ENCODE measurements around the gene TMEM245. TPM values are rescaled to one million over a fixed set of nuclear protein-coding genes. Genes with fewer than 3 reads are reported as not detected.

Gene TMEM245
- total RNA-seq, 1 donor from 2014 or later, result 52.2 TPM

- H3K27ac Mint-ChIP-seq (ENCODE audit: unreplicated experiment), result no peak overlapping the region
- no peaks in the 10 kb centered on the region for H3K27me3 Mint-ChIP-seq (ENCODE audit: low read depth, unreplicated experiment)
These were observed 102.3 kb downstream of the TMEM245 start for GRCh38 chr9:109017493-109017892.

DNA sequence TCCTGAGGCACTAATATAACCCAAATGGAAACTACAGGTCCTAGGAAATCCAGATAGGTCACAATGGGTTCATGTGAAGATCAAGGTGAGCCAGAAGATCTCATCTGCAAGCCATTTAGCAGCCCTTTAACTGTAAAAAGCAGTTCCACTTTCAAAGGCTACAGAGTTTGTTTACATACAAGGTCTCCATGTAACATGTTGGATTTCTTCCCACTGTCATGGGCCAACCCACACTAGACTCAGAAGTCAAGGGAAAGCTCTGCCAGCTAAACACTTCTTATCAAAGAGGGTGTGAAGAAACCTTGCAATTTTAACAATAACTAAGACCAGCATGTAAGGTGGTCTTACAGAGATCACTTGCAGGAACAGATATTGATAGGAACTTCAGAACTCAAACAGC is 102.7 kb downstream of the TMEM245 start:
- Mint-ChIP-seq H3K27ac (ENCODE audit: unreplicated experiment) (no peak overlapping the region), H3K4me1 (ENCODE audit: low read depth, unreplicated experiment) (peaks cover 16% of the 10 kb centered on the region), H3K27me3 (ENCODE audit: low read depth, unreplicated experiment) (no peaks in the 10 kb centered on the region)

More at GRCh38 chr9:109017493-109017892, 102.3 kb downstream of the TMEM245 start:
- no peak overlapping the region for H3K9ac ChIP-seq (ENCODE audit: low read length)
- DNase-seq (ENCODE audit: low read depth) (no peak), FAIRE-seq (no peak)
- H3K9me3 Mint-ChIP-seq (ENCODE audit: unreplicated experiment), result no peaks in the 10 kb centered on the region
- peaks cover 3% of the 10 kb centered on the region for H3K79me2 ChIP-seq (ENCODE audit: insufficient read depth, low read length)
- H3K27me3 ChIP-seq (ENCODE audit: insufficient read depth, low read length), result no peaks in the 10 kb centered on the region
- H3K27ac ChIP-seq (ENCODE audit: low read depth, low read length), result no peak overlapping the region
- H3K4me3 ChIP-seq (ENCODE audit: insufficient read depth, low read depth, low read length), result no peak overlapping the region
- H3K4me1 ChIP-seq (ENCODE audit: insufficient read depth, low read length), result peaks cover 9% of the 10 kb centered on the region
- H3K4me2 ChIP-seq (ENCODE audit: low read length), result no peak overlapping the region
- H3K36me3 ChIP-seq (ENCODE audit: insufficient read depth, low read length), result no peaks in the 10 kb centered on the region
- TF ChIP-seq EZH2 (IDR thresholded peaks at IDR 0.05; ENCODE audit: insufficient read depth, low read length), result no peak
- TF ChIP-seq CTCF (IDR thresholded peaks at IDR 0.05; ENCODE audit: insufficient read depth, low read depth, low read length), result no peak
- H4K20me1 ChIP-seq (ENCODE audit: insufficient read depth, low read length), result peaks cover 11% of the 10 kb centered on the region
- H2AFZ ChIP-seq (ENCODE audit: low read depth, low read length), result no peak overlapping the region
- peaks cover 18% of the 10 kb centered on the region for H3K4me1 Mint-ChIP-seq (ENCODE audit: low read depth, unreplicated experiment)
- no peaks in the 10 kb centered on the region for H3K9me3 ChIP-seq (ENCODE audit: insufficient read depth, low read depth, low read length)
- H3K36me3 Mint-ChIP-seq (ENCODE audit: low read depth, unreplicated experiment), result peaks cover 8% of the 10 kb centered on the region
- H3K4me3 Mint-ChIP-seq (ENCODE audit: unreplicated experiment), result no peak overlapping the region

More for the DNA sequence above, 102.7 kb downstream of the TMEM245 start:
- Histone ChIP-seq H3K27me3 (ENCODE audit: insufficient read depth, low read length) (no peaks in the 10 kb centered on the region), H3K9me3 (ENCODE audit: insufficient read depth, low read depth, low read length) (no peaks in the 10 kb centered on the region), H3K79me2 (ENCODE audit: insufficient read depth, low read length) (peaks cover 3% of the 10 kb centered on the region), H4K20me1 (ENCODE audit: insufficient read depth, low read length) (peaks cover 11% of the 10 kb centered on the region), H3K4me3 (ENCODE audit: insufficient read depth, low read depth, low read length) (no peak overlapping the region), H3K9ac (ENCODE audit: low read length) (no peak overlapping the region), H3K36me3 (ENCODE audit: insufficient read depth, low read length) (no peaks in the 10 kb centered on the region), H3K27ac (ENCODE audit: low read depth, low read length) (no peak overlapping the region), H3K4me2 (ENCODE audit: low read length) (no peak overlapping the region), H2AFZ (ENCODE audit: low read depth, low read length) (no peak overlapping the region), H3K4me1 (ENCODE audit: insufficient read depth, low read length) (peaks cover 10% of the 10 kb centered on the region)
- Mint-ChIP-seq H3K9me3 (ENCODE audit: unreplicated experiment) (no peaks in the 10 kb centered on the region), H3K36me3 (ENCODE audit: low read depth, unreplicated experiment) (peaks cover 6% of the 10 kb centered on the region), H3K4me3 (ENCODE audit: unreplicated experiment) (no peak overlapping the region)
- DNase-seq (ENCODE audit: low read depth), result no peak
- no peak for FAIRE-seq
- TF ChIP-seq EZH2 (IDR thresholded peaks at IDR 0.05; ENCODE audit: insufficient read depth, low read length), result no peak
- no peak for TF ChIP-seq CTCF (IDR thresholded peaks at IDR 0.05; ENCODE audit: insufficient read depth, low read depth, low read length)
